ENCODE data around the gene PTPRE. TPM values are rescaled to one million over a fixed set of nuclear protein-coding genes. Genes with fewer than 3 reads are reported as not detected.

PTPRE gene
- total RNA-seq, 1 donor from 2014 or later, result 23.1 TPM

DNA sequence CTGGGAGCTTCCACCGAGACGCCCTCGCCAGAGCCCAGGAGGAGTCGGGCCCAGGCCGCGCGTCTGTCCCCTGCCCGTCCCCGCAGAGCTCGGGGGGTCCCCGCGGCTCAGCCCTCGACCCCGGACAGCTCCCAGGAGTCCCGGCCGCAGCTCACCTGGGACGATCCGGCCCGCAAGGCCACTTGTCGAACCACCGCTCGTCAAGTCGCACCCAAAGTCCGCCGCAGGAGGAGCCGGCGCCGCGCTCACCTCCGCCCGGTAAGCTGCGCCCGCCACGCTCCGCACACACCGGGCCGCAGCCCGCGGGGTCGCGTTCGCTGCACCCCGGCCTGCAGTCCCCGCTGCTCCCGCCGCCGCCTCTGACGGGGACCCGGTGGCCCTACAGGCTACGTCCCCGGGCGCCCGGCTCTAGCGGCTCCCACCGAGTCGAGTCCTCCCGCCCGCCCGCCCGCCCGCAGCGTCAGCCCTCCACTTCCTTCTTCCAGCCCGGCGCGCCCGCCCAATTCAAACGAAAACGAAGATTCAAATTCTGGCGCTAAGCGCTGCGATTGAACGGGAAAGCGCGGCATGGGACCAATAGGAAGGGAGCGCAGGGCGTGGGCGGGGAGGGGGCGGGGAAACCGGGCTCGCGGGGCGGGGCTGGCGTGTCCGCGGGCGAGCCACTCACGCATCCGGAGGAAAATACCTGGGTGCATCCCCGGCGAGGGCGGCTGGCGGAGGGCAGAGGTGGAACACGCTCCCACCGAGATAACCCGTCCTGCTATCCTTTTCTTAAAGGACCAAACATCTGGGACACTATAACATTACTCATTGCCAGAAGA lies 219.3 kb downstream of the PTPRE start, which contains the start of gene MKI67:
MKI67 (minus strand) TSS at position 480 of the 821 bp plus-strand sequence. CDS start 756 bp downstream, outside the sequence.
- ATAC-seq, result peak; percentile 98

DNA sequence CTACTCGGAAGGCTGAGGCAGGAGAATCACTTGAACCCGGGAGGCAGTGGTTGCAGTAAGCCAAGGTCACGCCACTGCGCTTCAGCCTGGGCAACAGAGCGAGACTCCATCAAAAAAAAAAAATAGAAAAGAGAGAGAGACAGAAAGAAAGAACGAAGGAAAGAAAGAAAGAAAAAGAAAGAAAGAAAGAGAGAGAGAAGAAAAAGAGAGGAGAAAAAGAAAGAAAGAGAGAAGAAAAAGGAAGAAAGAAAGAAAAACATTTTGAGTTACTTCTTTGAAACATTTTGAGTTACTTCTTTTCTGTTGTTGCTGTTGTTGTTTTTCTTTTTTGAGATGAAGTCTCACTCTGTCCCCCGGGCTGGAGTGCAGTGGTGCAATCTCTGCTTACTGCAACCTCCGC lies 221.7 kb downstream of the PTPRE start:
- ATAC-seq, result no peak

- no peak for ATAC-seq
Measured at GRCh38 chr10:128130051-128130450, 223.1 kb downstream of the PTPRE start.

Other genes starting within 250 kb of the PTPRE start
- gene FOXI2, start 169.9 kb upstream of the PTPRE start, total RNA-seq, result 0.32 TPM
- gene CLRN3, start 14.2 kb upstream of the PTPRE start, total RNA-seq, result not detected
- 51.7 TPM for gene MKI67, start 219.3 kb downstream of the PTPRE start, total RNA-seq